ENCODE data around the gene SYT1.
"Not testable (repeated sequence)": the region's sequence is repeated elsewhere in the genome, so short reads cannot be mapped to it uniquely, and the experiment has no call there.

Gene SYT1

GRCh38 chr12:79407671-79408622, 543.4 kb downstream of the SYT1 start:
- peak; percentile 56 for DNase-seq (ENCODE audit: low spot score)

DNA sequence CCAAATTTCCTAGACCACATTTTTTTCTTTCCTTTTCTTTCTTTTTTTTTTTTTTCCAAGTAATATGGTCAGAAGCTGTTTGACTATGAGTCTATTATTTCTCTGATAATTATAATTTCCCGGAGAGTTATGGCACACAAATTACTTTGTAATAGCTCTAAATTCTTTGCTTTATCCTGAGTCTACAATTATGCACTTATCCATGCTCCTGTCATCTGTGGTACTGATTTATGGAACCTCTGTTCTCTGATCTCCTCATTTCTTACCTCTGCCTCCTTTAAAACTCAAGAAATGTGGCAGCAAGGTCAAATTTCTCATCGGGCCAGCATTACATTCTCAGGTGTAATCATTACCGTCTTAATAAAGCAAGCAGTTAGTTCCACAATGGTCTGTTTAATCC, 544.1 kb downstream of the SYT1 start:
- no peak for DNase-seq (ENCODE audit: low spot score)

GRCh38 chr12:79409562-79409961, 545.0 kb downstream of the SYT1 start:
- DNase-seq (ENCODE audit: low spot score), result peak; percentile 18

DNA sequence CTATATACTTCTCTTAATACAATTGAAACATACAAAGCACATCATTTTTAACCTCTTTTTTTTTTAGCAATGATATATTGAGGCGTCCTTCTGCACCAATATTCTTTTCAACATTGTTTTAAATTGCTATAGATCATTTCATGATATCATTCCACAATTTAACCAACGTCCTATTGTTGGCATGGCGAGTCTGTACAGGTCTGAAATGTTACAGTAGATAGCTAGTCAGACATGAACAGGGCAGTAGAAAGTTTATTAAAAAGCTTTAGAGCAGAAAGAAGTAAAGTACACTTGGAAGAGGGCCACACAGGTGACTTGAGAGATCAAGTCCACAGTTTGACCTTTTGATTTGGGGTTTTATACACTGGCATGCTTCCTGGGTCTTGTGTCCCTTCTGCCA, 547.2 kb downstream of the SYT1 start:
- DNase-seq (ENCODE audit: low spot score), result no peak

DNA sequence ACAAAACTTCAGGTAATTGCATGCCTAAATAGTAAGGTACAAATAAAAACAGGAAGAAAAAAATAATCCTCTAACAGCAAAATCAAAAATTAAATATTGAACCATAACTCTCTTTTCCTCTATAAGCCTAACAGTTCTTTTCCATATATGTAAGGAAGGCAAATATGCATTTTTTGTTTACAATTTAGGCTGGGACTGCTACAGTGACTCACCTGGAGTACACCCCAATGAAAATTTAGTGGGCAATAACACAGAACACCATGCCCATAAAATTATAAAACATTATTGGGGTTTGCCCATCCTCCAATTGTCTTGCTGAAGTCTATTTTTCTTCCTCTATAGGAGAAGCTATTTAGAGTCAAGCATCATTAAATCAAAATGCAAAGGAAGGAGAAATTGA, 549.2 kb downstream of the SYT1 start:
- no peak for DNase-seq (ENCODE audit: low spot score)

DNA sequence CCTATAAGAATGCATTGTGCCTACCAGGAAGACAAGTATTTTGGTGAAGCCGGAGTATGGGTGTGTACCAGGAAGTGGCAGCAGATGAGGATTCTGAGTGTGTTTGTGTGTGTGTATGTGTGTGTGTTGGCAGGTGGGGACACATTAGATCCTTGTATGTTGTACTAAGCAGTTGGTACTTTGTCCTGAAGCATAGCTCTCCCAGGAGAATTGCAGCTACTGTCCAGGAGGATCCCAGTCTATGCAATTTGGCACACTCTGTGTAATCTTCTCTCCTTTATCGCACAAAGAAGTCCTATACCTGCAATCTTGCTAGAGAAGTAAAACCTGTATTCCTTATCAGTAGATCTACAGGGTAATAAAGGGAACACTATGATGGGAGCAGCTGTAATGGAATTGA, 549.7 kb downstream of the SYT1 start:
- no peak for DNase-seq (ENCODE audit: low spot score)

- no peak for DNase-seq (ENCODE audit: low spot score)
Observed at GRCh38 chr12:79415321-79415720, 550.7 kb downstream of the SYT1 start.

DNA sequence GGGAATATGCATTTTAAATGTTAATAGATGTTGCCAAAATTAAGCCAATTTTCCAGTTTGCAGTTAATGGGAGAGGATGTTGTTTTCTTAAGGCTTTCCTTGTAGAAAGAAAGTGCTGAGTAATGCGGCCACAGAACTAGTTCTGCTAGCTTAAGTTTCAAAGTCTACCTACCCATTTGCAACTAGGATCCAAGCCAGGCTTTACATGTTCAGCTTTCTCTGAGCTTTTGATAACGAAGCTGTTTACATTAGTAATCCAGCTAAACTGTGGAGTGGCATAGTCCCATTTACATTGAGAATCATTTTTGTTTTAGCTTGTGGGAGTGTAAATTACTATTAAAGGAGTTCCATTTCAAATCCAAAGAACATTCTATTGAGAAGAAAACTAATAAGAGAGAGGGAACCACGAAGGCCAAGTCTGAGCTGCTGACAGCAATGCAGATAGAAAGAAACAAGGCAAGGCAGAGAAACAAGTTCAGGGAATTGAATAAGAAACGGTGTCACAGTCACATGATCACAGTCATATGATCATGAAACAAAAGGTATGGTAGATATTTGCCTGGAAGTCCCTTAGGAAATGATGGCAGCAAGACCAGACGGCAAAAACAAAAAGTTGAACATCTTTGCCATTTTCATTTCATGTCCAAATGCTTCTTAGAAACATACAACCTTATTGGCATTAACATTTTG, 551.3 kb downstream of the SYT1 start:
- no peak for DNase-seq (ENCODE audit: low spot score)

DNA sequence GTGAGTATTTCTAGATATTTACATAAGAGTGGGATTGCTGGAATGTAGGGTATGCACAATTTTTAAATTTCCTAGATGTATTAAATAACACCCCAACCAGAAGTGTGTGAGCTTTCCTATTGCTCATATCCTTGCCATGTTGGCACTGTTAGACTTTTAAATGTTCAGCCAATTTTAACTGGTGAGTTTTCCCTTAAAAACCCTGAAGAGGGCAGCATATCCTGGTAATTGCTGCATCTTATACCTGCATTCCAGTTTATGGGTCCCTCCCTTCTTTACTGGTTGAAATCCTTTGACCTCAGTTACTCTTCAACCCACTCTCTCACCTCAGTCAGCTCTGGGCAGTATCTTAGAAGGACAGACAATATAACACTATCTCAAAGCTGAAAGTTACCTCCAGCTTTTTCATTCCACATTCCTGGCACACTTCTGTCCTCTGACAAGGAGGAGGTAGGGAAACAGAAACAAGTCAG, 555.6 kb downstream of the SYT1 start:
- peak; percentile 53 for DNase-seq (ENCODE audit: low spot score)

GRCh38 chr12:79421236-79421740, 556.7 kb downstream of the SYT1 start:
- no peak for DNase-seq (ENCODE audit: low spot score)

- no peak for DNase-seq (ENCODE audit: low spot score)
Observed at GRCh38 chr12:79422060-79422812, 557.7 kb downstream of the SYT1 start.

DNA sequence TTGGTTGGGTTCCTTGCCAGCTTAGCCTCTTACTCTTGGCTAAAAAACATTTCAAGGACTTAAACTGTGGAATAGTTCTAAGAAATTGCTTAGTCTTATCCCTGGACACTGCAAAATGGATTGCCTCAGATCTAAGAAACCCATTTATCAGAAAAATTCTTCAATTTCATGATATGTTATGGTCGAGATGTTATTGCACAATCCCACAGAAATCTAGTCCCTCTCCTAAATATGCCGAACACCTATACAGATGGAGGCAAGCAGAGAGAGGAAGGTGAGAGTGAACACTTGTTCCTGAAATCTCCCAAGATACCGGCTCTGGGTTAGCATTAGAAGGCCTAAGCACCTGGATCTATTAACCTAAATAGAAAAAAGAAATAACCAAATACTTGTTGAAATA, 559.0 kb downstream of the SYT1 start:
- DNase-seq (ENCODE audit: low spot score), result no peak

DNA sequence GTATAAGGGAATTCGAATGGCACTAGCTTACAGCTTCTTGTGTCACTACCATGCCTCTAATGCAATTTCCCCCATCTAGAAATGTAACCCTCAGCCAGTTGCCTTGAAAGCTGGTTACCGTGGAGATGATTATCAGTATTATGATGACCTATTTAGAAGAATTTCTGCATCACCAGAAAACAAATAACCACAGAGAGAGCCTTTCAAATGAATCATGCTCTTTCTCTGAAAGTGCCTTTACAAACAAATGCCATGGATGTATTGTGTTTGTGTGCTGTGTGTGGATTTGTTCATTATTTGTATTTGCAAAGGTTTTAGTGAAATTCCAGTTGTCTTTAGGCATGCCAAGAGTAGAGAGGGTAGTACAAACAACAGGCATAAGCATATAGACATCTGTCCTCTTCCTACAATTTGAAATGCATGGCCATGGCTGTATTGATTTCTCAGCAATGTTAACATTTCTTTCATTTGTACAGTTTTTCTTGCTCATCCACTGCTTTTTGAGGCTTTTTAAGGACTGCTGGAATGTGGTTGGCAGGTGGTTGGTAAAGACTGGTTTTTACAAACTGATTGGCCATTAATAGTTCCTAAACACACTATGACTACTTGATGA, 559.6 kb downstream of the SYT1 start:
- no peak for DNase-seq (ENCODE audit: low spot score)

DNA sequence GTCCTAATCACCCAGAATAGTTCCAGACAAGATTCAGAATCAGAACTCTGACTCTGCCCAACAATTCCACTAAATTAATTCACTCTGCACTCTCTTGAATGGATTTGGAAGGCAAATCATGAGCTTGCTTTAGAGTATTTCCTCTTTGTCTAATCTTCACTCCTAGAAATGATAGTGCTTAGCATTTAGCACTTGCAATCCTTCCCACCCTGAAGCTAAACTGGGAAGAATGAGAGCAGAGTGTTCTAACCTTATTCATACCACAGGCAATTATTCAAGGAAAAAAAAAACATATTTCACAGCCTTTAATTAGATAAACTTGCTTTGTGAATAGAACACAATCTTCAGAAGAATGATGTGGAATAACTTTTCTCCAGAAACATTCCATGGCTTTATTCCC, 561.5 kb downstream of the SYT1 start:
- DNase-seq (ENCODE audit: low spot score), result no peak

DNA sequence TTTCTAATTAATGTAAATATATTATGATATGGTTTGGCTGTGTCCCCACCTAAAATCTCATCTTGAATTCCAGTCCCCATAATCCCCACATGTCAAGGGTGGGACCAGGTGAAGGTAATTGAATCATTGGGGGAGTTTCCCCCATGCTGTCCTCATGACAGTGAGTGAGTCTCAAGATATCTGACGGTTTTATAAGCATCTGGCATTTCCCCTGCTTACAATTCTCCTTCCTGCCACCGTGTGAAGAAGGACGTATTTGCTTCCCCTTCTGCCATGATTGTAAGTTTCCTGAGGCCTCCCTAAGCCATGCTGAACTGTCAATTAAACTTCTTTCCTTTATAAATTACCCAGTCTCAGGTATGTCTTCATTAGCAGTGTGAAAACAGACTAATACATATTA, 562.2 kb downstream of the SYT1 start:
- not testable (repeated sequence) for DNase-seq (ENCODE audit: low spot score)

DNA sequence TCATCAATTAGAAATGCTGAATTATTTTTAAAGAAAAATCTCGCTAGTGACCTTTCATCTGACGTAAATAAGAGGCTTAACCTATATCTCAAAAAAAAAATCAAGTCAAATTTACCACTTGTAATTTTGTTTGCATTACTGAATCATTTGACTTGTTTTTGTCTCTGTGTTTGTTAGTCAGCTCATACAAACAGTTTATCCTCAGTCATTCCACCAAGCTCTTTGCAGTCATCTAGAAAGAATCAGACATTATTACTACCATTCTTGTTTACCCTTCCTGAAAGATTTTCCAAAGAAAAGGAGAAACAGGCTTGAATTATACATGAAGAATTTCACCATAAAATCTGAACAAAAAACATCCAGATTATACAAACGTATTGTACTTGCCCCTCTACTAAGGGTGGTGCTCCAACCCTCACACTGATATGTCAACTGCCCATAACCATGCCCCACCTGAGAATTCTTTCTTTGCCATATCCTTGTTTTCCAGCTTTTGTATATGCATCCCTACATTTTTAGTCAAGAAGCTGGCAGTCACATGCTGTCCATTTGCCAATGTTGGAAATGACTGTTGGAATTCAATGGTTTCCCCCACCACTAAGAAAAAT, 569.0 kb downstream of the SYT1 start:
- no peak for DNase-seq (ENCODE audit: low spot score)

- DNase-seq (ENCODE audit: low spot score), result no peak
Observed at GRCh38 chr12:79434561-79434960, 570.0 kb downstream of the SYT1 start.

GRCh38 chr12:79435742-79436141, 571.2 kb downstream of the SYT1 start:
- no peak for DNase-seq (ENCODE audit: low spot score)

- DNase-seq (ENCODE audit: low spot score), result no peak
Observed at GRCh38 chr12:79438480-79439174, 574.1 kb downstream of the SYT1 start.

GRCh38 chr12:79439175-79439825, 574.7 kb downstream of the SYT1 start:
- DNase-seq (ENCODE audit: low spot score), result no peak
